AG04449 (cell line): Measurements from ENCODE around the gene TRAK1.
A peak's percentile ranks its signal among the peaks of the same experiment; 100 is the strongest.

Source experiments
- CTCF ChIA-PET: fragments of 350-600 bp; formaldehyde crosslinking; extraction: SDS; loops from one replicate; lab custom pipeline; 2021; ENCODE audit warnings: antibody characterized with exemption; lab: Yijun Ruan, JAX
- POLR2A ChIA-PET: fragments of 400-600, 350-600 bp; formaldehyde crosslinking; extraction: SDS; loops from one replicate; lab custom pipeline; 2020; ENCODE audit warnings: antibody characterized with exemption, inconsistent platforms; lab: Yijun Ruan, JAX
- DNase-seq: peaks from one replicate; pipeline ENCODE4 v3.0.0-alpha.2; 2010; ENCODE audit warnings: low read depth, low spot score
- H3K4me3 ChIP-seq: 2 replicates; pipeline ENCODE4 v1.5.1; 2011; ENCODE audit warnings: low read depth, mild to moderate bottlenecking, control low read depth, low read length
- CTCF ChIP-seq: IDR thresholded peaks from one replicate; pipeline ENCODE4 v1.5.1; 2011; ENCODE audit warnings: mild to moderate bottlenecking, moderate library complexity, low read length, control low read depth, inconsistent platforms; ENCODE audit not compliant: insufficient read depth; ENCODE audit errors: missing control alignments

The TRAK1 gene

GRCh38 chr3:42117175-42118008 is 26.2 kb downstream of the TRAK1 start:
- ChIA-PET POLR2A (interaction anchor here (0.6 kb wide), 1 partner anchor 16 kb away, joined by 3 read pairs; no protein-coding TSS in a partner anchor), CTCF (interaction anchor here (0.6 to 6.0 kb wide), 21 partner anchors 9 to 638 kb away, joined by 3 to 44 read pairs (median 4); no protein-coding TSS in a partner anchor)
- H3K4me3 ChIP-seq = no peak overlapping the region; the same call in 1 of the 2 replicates
- peak; percentile 62 for TF ChIP-seq CTCF
- DNase-seq = no peak

- H3K4me3 ChIP-seq = no peak overlapping the region
- CTCF ChIA-PET = interaction anchor here (1.0 to 6.0 kb wide), 18 partner anchors 9 to 111 kb away, joined by 3 to 44 read pairs (median 6); no protein-coding TSS in a partner anchor
- TF ChIP-seq CTCF = peak; percentile 36
- POLR2A ChIA-PET = no interaction called here
- no peak for DNase-seq
These were observed 27.7 kb downstream of the TRAK1 start for GRCh38 chr3:42118762-42119361.

DNA sequence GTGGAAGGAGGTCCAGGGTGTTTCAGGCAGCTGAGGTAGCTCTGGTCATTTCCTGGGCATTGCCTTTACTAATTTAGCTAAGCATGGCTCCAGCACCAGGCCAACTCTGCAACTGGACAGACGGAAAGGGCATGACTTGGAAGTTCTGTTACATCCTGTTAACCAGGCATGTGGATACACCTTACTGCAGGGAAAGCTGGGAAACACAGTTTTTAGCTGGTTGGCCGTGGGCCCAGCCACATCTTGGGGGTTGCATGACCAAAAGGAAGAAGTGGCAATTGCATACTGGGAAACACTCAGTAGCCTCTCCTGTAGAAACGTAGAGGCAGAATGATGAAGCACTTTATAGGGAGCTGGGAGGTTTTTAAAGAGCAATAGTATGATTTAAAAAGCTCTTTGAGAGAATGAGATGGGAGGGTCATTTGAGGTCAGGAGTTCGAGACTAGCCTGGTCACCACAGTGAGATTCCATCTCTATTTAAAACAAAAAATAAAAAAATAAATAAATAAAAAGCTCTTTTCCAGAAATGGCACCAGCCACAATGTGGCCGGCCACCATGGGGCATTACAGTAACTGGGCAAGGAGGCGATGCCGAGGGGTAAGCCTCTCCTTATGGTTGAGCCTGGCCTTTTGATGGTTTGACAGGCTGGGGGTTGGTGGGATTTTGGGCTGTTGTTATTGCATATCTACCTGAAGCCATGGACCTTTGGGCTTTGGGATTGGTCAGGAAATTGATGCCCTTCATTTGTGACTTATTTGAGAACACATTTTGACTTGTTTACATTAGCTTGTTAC is 28.6 kb downstream of the TRAK1 start:
- CTCF ChIA-PET = interaction anchor here (1.0 to 6.0 kb wide), 17 partner anchors 9 to 463 kb away, joined by 3 to 44 read pairs (median 5); partner anchors contain the start of gene SEC22C
- TF ChIP-seq CTCF = no peak

DNA sequence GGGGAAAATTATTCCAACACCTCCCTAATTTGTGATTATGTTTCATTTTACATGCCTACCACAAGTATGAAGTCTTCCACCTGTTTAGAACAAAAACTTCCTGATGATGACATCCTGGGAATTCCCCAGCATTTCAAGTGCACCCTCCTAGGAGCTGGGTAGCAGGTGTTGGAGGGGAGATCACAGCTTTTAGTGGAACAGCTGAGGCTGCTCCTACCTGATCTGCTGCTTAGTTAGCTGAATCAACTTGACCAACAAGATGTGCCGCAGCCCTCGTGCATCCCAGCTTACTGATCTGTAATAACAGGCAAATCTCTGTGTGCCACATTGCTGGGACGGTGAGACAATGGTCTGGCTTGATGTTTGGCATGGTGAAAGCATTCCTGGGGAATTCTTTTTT is 29.7 kb downstream of the TRAK1 start:
- no peak for TF ChIP-seq CTCF
- no peak overlapping the region for H3K4me3 ChIP-seq
- no peak for DNase-seq
- ChIA-PET POLR2A (no interaction called here), CTCF (interaction anchor here (1.3 to 6.0 kb wide), 6 partner anchors 13 to 322 kb away, joined by 3 to 44 read pairs (median 7); no protein-coding TSS in a partner anchor)

More for the DNA sequence above, 28.6 kb downstream of the TRAK1 start:
- DNase-seq = no peak
- H3K4me3 ChIP-seq = no peak overlapping the region
- POLR2A ChIA-PET = interaction anchor here (0.7 kb wide), 1 partner anchor 921 kb away, joined by 3 read pairs; the partner anchor contains the start of gene CTNNB1

- ChIA-PET CTCF (interaction anchor here (1.1 kb wide), 1 partner anchor 69 kb away, joined by 9 read pairs; no protein-coding TSS in a partner anchor), POLR2A (no interaction called here)
- TF ChIP-seq CTCF = no peak
- no peak overlapping the region for H3K4me3 ChIP-seq
- DNase-seq = no peak
These were observed 31.3 kb downstream of the TRAK1 start for GRCh38 chr3:42122261-42123011.
